Liver (tissue), 9 donors: ENCODE measurements around the gene FAM156A. TPM values are rescaled to one million over a fixed set of nuclear protein-coding genes. Genes with fewer than 3 reads are reported as not detected.

Experiments used
- DNase-seq: peaks from one replicate; pipeline ENCODE4 v3.0.0-alpha.2; 2017; ENCODE audit warnings: low spot score
- H3K27ac ChIP-seq, 2 donors: one replicate each; pipeline ENCODE4 v1.7.0; 2013; ENCODE audit warnings: inconsistent platforms in 2 of 2, low read length in 2 of 2, control low read depth in 1 of 2, low read depth in 1 of 2, mild to moderate bottlenecking in 1 of 2
- H3K27me3 ChIP-seq, 4 donors: one replicate each; pipeline versions ENCODE4 v1.6.1 to v1.7.0; 2013; ENCODE audit warnings: low read length in 3 of 4, inconsistent platforms in 1 of 4, mild to moderate bottlenecking in 1 of 4, moderate library complexity in 1 of 4; ENCODE audit not compliant: control insufficient read depth in 4 of 4, insufficient read depth in 4 of 4
- H3K36me3 ChIP-seq, 4 donors: one replicate each; pipeline versions ENCODE4 v1.6.1 to v1.7.0; 2013; ENCODE audit warnings: low read length in 3 of 4, mild to moderate bottlenecking in 3 of 4, low read depth in 1 of 4, moderate library complexity in 1 of 4; ENCODE audit not compliant: control insufficient read depth in 4 of 4, insufficient read depth in 3 of 4
- H3K4me1 ChIP-seq, 4 donors: one replicate each; pipeline versions ENCODE4 v1.6.1 to v1.7.0; 2013; ENCODE audit warnings: low read length in 3 of 4, mild to moderate bottlenecking in 3 of 4, moderate library complexity in 1 of 4; ENCODE audit not compliant: control insufficient read depth in 4 of 4, insufficient read depth in 4 of 4
- H3K4me3 ChIP-seq, 3 donors: one replicate each; pipeline versions ENCODE4 v1.6.1 to v1.7.0; 2013; ENCODE audit warnings: low read length in 3 of 3, control low read depth in 1 of 3, low read depth in 1 of 3, mild to moderate bottlenecking in 1 of 3
- H3K9ac ChIP-seq, 2 donors: one replicate each; pipeline ENCODE4 v1.7.0; 2013; ENCODE audit warnings: low read length in 2 of 2, mild to moderate bottlenecking in 2 of 2, moderate library complexity in 2 of 2, control low read depth in 1 of 2, low read depth in 1 of 2
- H3K9me3 ChIP-seq, 4 donors: one replicate each; pipeline versions ENCODE4 v1.6.1 to v1.7.0; 2013; ENCODE audit warnings: low read length in 3 of 4; ENCODE audit not compliant: control insufficient read depth in 4 of 4
- ATF3 ChIP-seq: IDR thresholded peaks from 2 replicates; pipeline ENCODE4 v1.6.1; 2016; ENCODE audit warnings: antibody characterized with exemption
- CTCF ChIP-seq: fragments of 150-350 bp; IDR thresholded peaks from 2 replicates; pipeline ENCODE4 v1.5.1; 2017; ENCODE audit warnings: improper control_type of control experiment, low read depth, low read length; ENCODE audit not compliant: missing input control
- EGR1 ChIP-seq, 2 donors: IDR thresholded peaks; 2 replicates each; pipeline ENCODE4 v1.6.1; 2016 to 2018; ENCODE audit warnings: antibody characterized with exemption in 2 of 2, low read depth in 2 of 2
- FOXA1 ChIP-seq: IDR thresholded peaks from 2 replicates; pipeline ENCODE4 v1.6.1; 2016; ENCODE audit warnings: antibody characterized with exemption
- FOXA2 ChIP-seq: IDR thresholded peaks from 2 replicates; pipeline ENCODE4 v1.6.1; 2016; ENCODE audit warnings: antibody characterized with exemption
- GABPA ChIP-seq, 2 donors: IDR thresholded peaks in 1 of 2; conservative IDR thresholded peaks in 1 of 2; 2 replicates each; pipeline ENCODE4 v1.6.1; 2016; ENCODE audit warnings: antibody characterized with exemption in 2 of 2, mild to moderate bottlenecking in 1 of 2, moderate library complexity in 1 of 2
- HNF4A ChIP-seq, 2 donors: conservative IDR thresholded peaks; 2 replicates each; pipeline ENCODE4 v1.6.1; 2016; ENCODE audit warnings: antibody characterized with exemption in 2 of 2, mild to moderate bottlenecking in 2 of 2
- HNF4G ChIP-seq: IDR thresholded peaks from 2 replicates; pipeline ENCODE4 v1.6.1; 2016; ENCODE audit warnings: antibody characterized with exemption
- JUND ChIP-seq, 2 donors: IDR thresholded peaks; 2 replicates each; pipeline ENCODE4 v1.6.1; 2016; ENCODE audit warnings: antibody characterized with exemption in 2 of 2
- MAX ChIP-seq: IDR thresholded peaks from 2 replicates; pipeline ENCODE4 v1.6.1; 2016; ENCODE audit warnings: antibody characterized with exemption
- NR2F2 ChIP-seq: IDR thresholded peaks from 2 replicates; pipeline ENCODE4 v1.6.1; 2016; ENCODE audit warnings: antibody characterized with exemption
- RAD21 ChIP-seq, 2 donors: IDR thresholded peaks; 2 replicates each; pipeline ENCODE4 v1.6.1; 2016; ENCODE audit warnings: antibody characterized with exemption in 2 of 2, mild to moderate bottlenecking in 2 of 2
- REST ChIP-seq: IDR thresholded peaks from 2 replicates; pipeline ENCODE4 v1.6.1; 2016; ENCODE audit warnings: antibody characterized with exemption, mild to moderate bottlenecking
- RXRA ChIP-seq, 2 donors: IDR thresholded peaks; 2 replicates each; pipeline ENCODE4 v1.6.1; 2017 to 2018; ENCODE audit warnings: antibody characterized with exemption in 2 of 2, mild to moderate bottlenecking in 1 of 2
- SP1 ChIP-seq: IDR thresholded peaks from 2 replicates; pipeline ENCODE4 v1.6.1; 2018; ENCODE audit warnings: antibody characterized with exemption, mild to moderate bottlenecking
- TAF1 ChIP-seq: conservative IDR thresholded peaks from 2 replicates; pipeline ENCODE4 v1.6.1; 2016; ENCODE audit warnings: antibody characterized with exemption, mild to moderate bottlenecking
- ZBTB33 ChIP-seq: IDR thresholded peaks from 2 replicates; pipeline ENCODE4 v1.6.1; 2016; ENCODE audit warnings: antibody characterized with exemption
- WGBS: extraction: QIAGEN DNeasy Blood & Tissue Kit; methylation state at CpG from one replicate; pipeline ENCODE4 v1.1.7; 2013; 5-methylcytosine and 5-hydroxymethylcytosine counted together
- polyA plus RNA-seq, 2 donors: library from polyadenylated mRNA; stranded (reverse) in 1 of 2; unstranded in 1 of 2; fragments of 200-250 nt in 1 of 2; fragments of >200 nt in 1 of 2; fragmentation: Nextera tagmentation in 1 of 2; extraction: Ambion mirVana in 1 of 2; gene quantifications; one replicate each; pipeline versions ENCODE4 v1.2.1 to v1.2.3, GENCODE V29; 2013 to 2015
- total RNA-seq, 2 donors: library from RNA; depleted of rRNA; stranded (reverse); fragments of >200 nt; gene quantifications; one replicate each; pipeline ENCODE4 v1.2.3, GENCODE V29; 2014
- donor health status: healthy.
- donor health status: healthy.
- donor health status: healthy.
- donor health status: healthy.
- donor health status: healthy.

FAM156A gene
- total and polyA plus RNA-seq, 4 donors = 2.7 to 12.6 (median 5.9) TPM

GRCh38 chrX:52988985-52989917 is 30.9 kb upstream of the FAM156A start:
- Histone ChIP-seq H3K9ac (no peak overlapping the region), H3K27ac (no peak overlapping the region), H3K9me3 (no peaks in the 10 kb centered on the region), H3K4me1 (peaks cover 0 to 5% (median 3%) of the 10 kb centered on the region in 4 donors), H3K4me3 (no peak overlapping the region), H3K27me3 (peaks cover 0 to 4% (median 0%) of the 10 kb centered on the region in 4 donors), H3K36me3 (no peaks in the 10 kb centered on the region)
- DNase-seq = no peak
- TF ChIP-seq REST (no peak), FOXA1 (no peak), HNF4A (conservative IDR thresholded peaks at IDR 0.05) (no peak), CTCF (no peak), GABPA (IDR thresholded peaks at IDR 0.05 in 1 of 2, conservative IDR thresholded peaks at IDR 0.05 in 1 of 2) (no peak), RAD21 (IDR thresholded peaks at IDR 0.05) (no peak), JUND (IDR thresholded peaks at IDR 0.05) (no peak), RXRA (IDR thresholded peaks at IDR 0.05) (no peak), EGR1 (IDR thresholded peaks at IDR 0.05; ENCODE audit: low read depth in 2 of 2) (no peak), ATF3 (no peak), SP1 (no peak)
- WGBS = 92% methylated on average over 14 of the region's 14 CpGs

GRCh38 chrX:52983321-52984000 is 25.1 kb upstream of the FAM156A start:
- 77% methylated on average over 5 of the region's 5 CpGs for WGBS
- Histone ChIP-seq H3K9me3 (no peaks in the 10 kb centered on the region), H3K9ac (no peak overlapping the region), H3K36me3 (no peaks in the 10 kb centered on the region), H3K27me3 (peaks cover 0 to 8% (median 0%) of the 10 kb centered on the region in 4 donors), H3K4me1 (no peaks in the 10 kb centered on the region), H3K27ac (no peak overlapping the region), H3K4me3 (no peak overlapping the region)
- no peak for DNase-seq
- no peak for TF ChIP-seq EGR1 (IDR thresholded peaks at IDR 0.05; ENCODE audit: low read depth in 2 of 2)
- TF ChIP-seq HNF4A (conservative IDR thresholded peaks at IDR 0.05) = no peak
- TF ChIP-seq ATF3 = no peak
- no peak for TF ChIP-seq RXRA (IDR thresholded peaks at IDR 0.05)
- TF ChIP-seq FOXA1 = no peak
- TF ChIP-seq HNF4G = no peak
- TF ChIP-seq SP1 = no peak
- TF ChIP-seq MAX = no peak
- TF ChIP-seq ZBTB33 = no peak
- TF ChIP-seq FOXA2 = no peak
- no peak for TF ChIP-seq TAF1
- no peak for TF ChIP-seq NR2F2
- no peak for TF ChIP-seq RAD21 (IDR thresholded peaks at IDR 0.05)
- TF ChIP-seq REST = no peak
